Sigmoid colon (tissue), 7 donors: ENCODE measurements around the gene RBFOX2. TPM values are rescaled to one million over a fixed set of nuclear protein-coding genes. Genes with fewer than 3 reads are reported as not detected.

Experiments
- DNase-seq: peaks from one replicate; pipeline ENCODE4 v3.0.0-alpha.2; 2019
- H3K27ac ChIP-seq, 4 donors: fragments of 200-600 bp; sonication (generic); one replicate each; pipeline ENCODE4 v1.5.1; 2016 to 2019; ENCODE audit warnings: mild to moderate bottlenecking in 1 of 4
- H3K27me3 ChIP-seq, 3 donors: fragments of 200-600 bp; sonication (generic); one replicate each; pipeline ENCODE4 v1.5.1; 2019; ENCODE audit warnings: mild to moderate bottlenecking in 1 of 3
- H3K36me3 ChIP-seq, 4 donors: fragments of 200-600 bp; sonication (generic); one replicate each; pipeline ENCODE4 v1.5.1; 2016 to 2019
- H3K4me1 ChIP-seq, 4 donors: fragments of 200-600 bp; sonication (generic); one replicate each; pipeline ENCODE4 v1.5.1; 2017 to 2019
- H3K4me3 ChIP-seq, 4 donors: fragments of 200-600 bp; sonication (generic); one replicate each; pipeline ENCODE4 v1.5.1; 2017 to 2019; ENCODE audit warnings: mild to moderate bottlenecking in 2 of 4, moderate library complexity in 1 of 4
- H3K9me3 ChIP-seq, 4 donors: fragments of 200-600 bp in 3 of 4; sonication (generic) in 3 of 4; one replicate each; pipeline versions ENCODE4 v1.5.1 to v1.6.1; 2013 to 2019
- EP300 ChIP-seq, 4 donors: sonication (generic); formaldehyde crosslinking; IDR thresholded peaks; one replicate each; pipeline ENCODE4 v1.6.1; 2017; ENCODE audit warnings: antibody characterized with exemption in 4 of 4
- POLR2A ChIP-seq, 2 donors: fragments of 450-650 bp; IDR thresholded peaks; one replicate each; pipeline ENCODE4 v1.6.1; 2016; ENCODE audit warnings: antibody characterized with exemption in 2 of 2, mild to moderate bottlenecking in 2 of 2, moderate library complexity in 2 of 2
- POLR2AphosphoS5 ChIP-seq, 4 donors: sonication (generic); formaldehyde crosslinking; IDR thresholded peaks; one replicate each; pipeline ENCODE4 v1.6.1; 2017; ENCODE audit warnings: antibody characterized with exemption in 4 of 4
- WGBS, 2 donors: extraction: QIAGEN DNeasy Blood & Tissue Kit; methylation state at CpG; one replicate each; pipeline ENCODE4 v1.1.7; 2013; 5-methylcytosine and 5-hydroxymethylcytosine counted together
- intact Hi-C: fragments of 100-400 bp; cut with DNase I; formaldehyde crosslinking; loops from one replicate; pipeline ENCODE4 v1.15.1; 2023
- polyA plus RNA-seq, 3 donors: library from polyadenylated mRNA; stranded (reverse); fragments of 200-250 nt; gene quantifications; one replicate each; pipeline ENCODE4 v1.2.3, GENCODE V29; 2013
- total RNA-seq, 4 donors: library from RNA; depleted of rRNA; stranded (reverse); fragments of >200 nt; gene quantifications; one replicate each; pipeline ENCODE4 v1.1.0, GENCODE V29; 2016
- TF ChIP-seq, protein P1 (sequence below), 4 experiments: fragments of 450-650 bp in 3 of 4; fragments of 200-600 bp in 1 of 4; IDR thresholded peaks; one replicate each; pipeline ENCODE4 v1.5.1; 2016 to 2019; ENCODE audit warnings: antibody characterized with exemption in 4 of 4, mild to moderate bottlenecking in 3 of 4, moderate library complexity in 2 of 4
- donor health status: healthy with polysubstance abuse.
- donor health status: Bipolar disorder and iron deficiency.
- donor health status: healthy.

The RBFOX2 gene
- total and polyA plus RNA-seq, 7 donors = 11.6 to 164 (median 138) TPM

DNA sequence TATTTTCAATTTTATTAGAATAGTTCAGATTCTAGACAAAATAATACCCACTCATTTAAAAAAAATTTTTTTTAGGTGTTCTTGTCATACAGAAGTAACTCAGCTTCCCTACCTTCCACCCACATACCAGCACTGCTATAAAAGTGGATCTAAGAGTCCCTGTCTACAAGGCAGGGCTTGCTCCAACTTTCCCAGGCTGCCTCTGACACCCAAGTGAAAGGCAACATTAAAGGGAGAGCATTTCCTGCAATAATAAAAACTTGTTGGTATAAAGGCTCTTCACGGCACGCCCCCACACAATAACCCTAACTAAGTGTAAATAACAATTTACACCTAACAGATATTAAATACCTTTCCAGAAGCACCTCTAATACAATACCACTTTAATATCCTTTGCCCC lies 183.7 kb downstream of the RBFOX2 start:
- intact Hi-C loops = loop anchor here (5.0 kb wide), 1 partner anchor 62 kb away; no protein-coding TSS in a partner anchor
- no peaks in the 10 kb centered on the region for H3K36me3 ChIP-seq
- no peak overlapping the region for H3K27ac ChIP-seq
- DNase-seq = no peak
- TF ChIP-seq POLR2AphosphoS5 (IDR thresholded peaks at IDR 0.05) (no peak), EP300 (IDR thresholded peaks at IDR 0.05) (no peak), POLR2A (IDR thresholded peaks at IDR 0.05) (no peak)
- TF ChIP-seq, protein P1, sequence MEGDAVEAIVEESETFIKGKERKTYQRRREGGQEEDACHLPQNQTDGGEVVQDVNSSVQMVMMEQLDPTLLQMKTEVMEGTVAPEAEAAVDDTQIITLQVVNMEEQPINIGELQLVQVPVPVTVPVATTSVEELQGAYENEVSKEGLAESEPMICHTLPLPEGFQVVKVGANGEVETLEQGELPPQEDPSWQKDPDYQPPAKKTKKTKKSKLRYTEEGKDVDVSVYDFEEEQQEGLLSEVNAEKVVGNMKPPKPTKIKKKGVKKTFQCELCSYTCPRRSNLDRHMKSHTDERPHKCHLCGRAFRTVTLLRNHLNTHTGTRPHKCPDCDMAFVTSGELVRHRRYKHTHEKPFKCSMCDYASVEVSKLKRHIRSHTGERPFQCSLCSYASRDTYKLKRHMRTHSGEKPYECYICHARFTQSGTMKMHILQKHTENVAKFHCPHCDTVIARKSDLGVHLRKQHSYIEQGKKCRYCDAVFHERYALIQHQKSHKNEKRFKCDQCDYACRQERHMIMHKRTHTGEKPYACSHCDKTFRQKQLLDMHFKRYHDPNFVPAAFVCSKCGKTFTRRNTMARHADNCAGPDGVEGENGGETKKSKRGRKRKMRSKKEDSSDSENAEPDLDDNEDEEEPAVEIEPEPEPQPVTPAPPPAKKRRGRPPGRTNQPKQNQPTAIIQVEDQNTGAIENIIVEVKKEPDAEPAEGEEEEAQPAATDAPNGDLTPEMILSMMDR (IDR thresholded peaks at IDR 0.05) = no peak
- H3K27me3 ChIP-seq = no peaks in the 10 kb centered on the region
- no peak overlapping the region for H3K4me3 ChIP-seq
- H3K9me3 ChIP-seq = no peaks in the 10 kb centered on the region
- H3K4me1 ChIP-seq = peaks cover 0 to 70% (median 36%) of the 10 kb centered on the region in 4 donors
- 21 to 65% methylated on average over 2 of the region's 2 CpGs for WGBS, 2 donors

- Histone ChIP-seq H3K36me3 (no peaks in the 10 kb centered on the region), H3K4me3 (no peak overlapping the region), H3K4me1 (peaks cover 0 to 69% (median 36%) of the 10 kb centered on the region in 4 donors), H3K27me3 (no peaks in the 10 kb centered on the region), H3K27ac (peak overlapping the region in 3 of 4 donors; percentile 37 to 86 (median 85)), H3K9me3 (no peaks in the 10 kb centered on the region)
- 38 to 39% methylated on average over 2 of the region's 2 CpGs for WGBS, 2 donors
- TF ChIP-seq, protein P1 (IDR thresholded peaks at IDR 0.05) = peak in 3 of 4 experiments; percentile 37 to 52 (median 40)
- TF ChIP-seq POLR2A (IDR thresholded peaks at IDR 0.05) = no peak
- no peak for DNase-seq
- intact Hi-C loops = loop anchor here (5.0 kb wide), 1 partner anchor 64 kb away; no protein-coding TSS in a partner anchor
Observed at GRCh38 chr22:35842954-35843353, 185.7 kb downstream of the RBFOX2 start.

DNA sequence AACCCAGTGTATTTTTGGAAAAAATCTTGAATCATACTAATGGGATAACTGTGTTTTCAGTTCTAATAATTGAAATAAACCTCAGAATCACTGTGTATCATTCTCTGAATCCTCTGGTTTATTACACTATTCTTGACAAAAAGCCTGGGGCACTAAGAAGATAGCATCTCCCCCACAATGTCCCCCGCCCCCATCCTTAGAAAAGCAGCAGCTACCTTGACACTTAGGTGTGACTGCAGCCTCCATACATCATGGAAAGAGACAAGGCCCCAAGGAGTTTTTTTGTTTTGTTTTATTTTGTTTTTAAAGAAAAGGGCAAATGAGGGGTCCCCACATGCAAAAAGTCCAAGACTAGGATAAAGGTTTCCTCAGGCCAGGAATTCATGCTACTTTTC lies 186.1 kb downstream of the RBFOX2 start:
- TF ChIP-seq, protein P1 (IDR thresholded peaks at IDR 0.05) = no peak
- TF ChIP-seq POLR2A (IDR thresholded peaks at IDR 0.05) (no peak), EP300 (IDR thresholded peaks at IDR 0.05) (no peak), POLR2AphosphoS5 (IDR thresholded peaks at IDR 0.05) (no peak)

DNA sequence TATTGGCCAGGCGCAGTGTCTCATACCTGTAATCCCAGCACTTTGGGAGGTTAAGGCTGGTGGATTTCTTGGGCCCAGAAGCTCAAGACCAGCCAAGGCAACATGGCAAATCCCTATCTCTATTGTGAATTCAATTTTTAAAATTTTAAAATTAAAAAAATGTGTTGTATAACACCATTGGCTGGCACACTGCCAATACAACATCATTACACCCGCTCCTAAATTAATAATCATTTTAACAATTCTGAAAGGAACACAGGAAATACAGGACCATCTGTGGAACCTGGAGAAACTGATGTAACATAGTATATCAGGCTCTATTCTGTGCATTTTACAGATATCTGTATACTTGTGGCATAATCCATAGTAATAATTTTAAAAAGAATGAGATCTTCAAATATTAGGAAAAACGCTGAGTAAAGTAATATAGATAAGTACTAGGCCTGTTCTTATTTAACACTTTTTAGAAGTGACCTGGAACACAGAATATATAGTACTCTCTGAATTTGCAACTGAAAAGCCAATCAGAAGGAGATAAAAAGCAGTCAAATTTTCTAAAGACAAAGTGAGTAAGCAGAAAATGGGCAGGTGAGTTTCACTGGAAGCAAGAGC lies 186.6 kb downstream of the RBFOX2 start:
- peaks cover 0 to 69% (median 40%) of the 10 kb centered on the region in 4 donors for H3K4me1 ChIP-seq
- intact Hi-C loops = loop anchor here (5.0 kb wide), 1 partner anchor 65 kb away; no protein-coding TSS in a partner anchor

More for the DNA sequence above, 186.1 kb downstream of the RBFOX2 start:
- Histone ChIP-seq H3K9me3 (no peaks in the 10 kb centered on the region), H3K36me3 (no peaks in the 10 kb centered on the region), H3K27ac (peak overlapping the region in 3 of 4 donors; percentile 37 to 86 (median 85)), H3K27me3 (no peaks in the 10 kb centered on the region), H3K4me1 (peaks cover 0 to 69% (median 38%) of the 10 kb centered on the region in 4 donors), H3K4me3 (no peak overlapping the region)
- DNase-seq = no peak
- intact Hi-C loops = loop anchor here (5.0 kb wide), 1 partner anchor 65 kb away; no protein-coding TSS in a partner anchor
- 93 to 97% methylated on average over 1 of the region's 1 CpG for WGBS, 2 donors

More for the DNA sequence above, 186.6 kb downstream of the RBFOX2 start:
- no peaks in the 10 kb centered on the region for H3K27me3 ChIP-seq
- H3K4me3 ChIP-seq = no peak overlapping the region
- TF ChIP-seq POLR2AphosphoS5 (IDR thresholded peaks at IDR 0.05) (no peak), EP300 (IDR thresholded peaks at IDR 0.05) (no peak), POLR2A (IDR thresholded peaks at IDR 0.05) (no peak)
- TF ChIP-seq, protein P1 (IDR thresholded peaks at IDR 0.05) = no peak
- no peaks in the 10 kb centered on the region for H3K36me3 ChIP-seq
- 84 to 89% methylated on average over 3 of the region's 3 CpGs for WGBS, 2 donors
- DNase-seq = no peak
- H3K27ac ChIP-seq = peak overlapping the region; percentile 37 to 86 (median 61)
- H3K9me3 ChIP-seq = no peaks in the 10 kb centered on the region
